Caco-2 (cell line): Measurements from ENCODE around the gene BSPRY. TPM values are rescaled to one million over a fixed set of nuclear protein-coding genes. Genes with fewer than 3 reads are reported as not detected.

Experiments
- BruUV-seq: library from RNA; stranded (reverse); fragments of 400-500 nt; replicated peaks from 2 replicates; lab custom pipeline; 2021; lab: Mats Ljungman, UMichigan
- CTCF ChIA-PET: fragments of 300-600 bp; sonication (Branson Sonifier 250); formaldehyde crosslinking; loops from one replicate; lab custom pipeline; 2022; ENCODE audit warnings: antibody characterized with exemption; lab: Charles Lee
- POLR2A ChIA-PET: fragments of 300-600 bp; sonication (Branson Sonifier 250); formaldehyde crosslinking; loops from one replicate; lab custom pipeline; 2022; ENCODE audit warnings: antibody characterized with exemption; lab: Charles Lee
- DNase-seq, 2 experiments: peaks; one replicate each; pipeline versions ENCODE4 v3.0.0 to v3.0.0-alpha.2; 2020 to 2022
- H3K27me3 ChIP-seq: replicated peaks from 2 replicates; pipeline ENCODE4 v1.6.0; 2011; ENCODE audit warnings: low read length; ENCODE audit not compliant: control insufficient read depth, insufficient read depth
- H3K36me3 ChIP-seq: 2 replicates; pipeline ENCODE4 v1.5.1; 2011; ENCODE audit warnings: low read length; ENCODE audit not compliant: control insufficient read depth, insufficient read depth
- H3K4me1 ChIP-seq: fragments of 250-450 bp; sonication (Bioruptor Pico); 2 replicates; pipeline ENCODE4 v1.5.1; 2020; ENCODE audit warnings: mild to moderate bottlenecking
- H3K4me3 ChIP-seq: 2 replicates; pipeline ENCODE4 v1.5.1; 2011; ENCODE audit warnings: low read depth, mild to moderate bottlenecking, control low read depth, low read length
- H3K9me3 ChIP-seq: fragments of 250-450 bp; sonication (Bioruptor Pico); 2 replicates; pipeline ENCODE4 v1.5.1; 2020; ENCODE audit warnings: mild to moderate bottlenecking, moderate library complexity
- H3K27ac Mint-ChIP-seq: one replicate; pipeline ENCODE4 v1.8.0; 2022; ENCODE audit warnings: mixed read lengths; ENCODE audit not compliant: unreplicated experiment
- H3K27me3 Mint-ChIP-seq: one replicate; pipeline ENCODE4 v1.8.0; 2022; ENCODE audit warnings: mixed read lengths; ENCODE audit not compliant: insufficient read depth, unreplicated experiment
- H3K36me3 Mint-ChIP-seq: one replicate; pipeline ENCODE4 v1.8.0; 2022; ENCODE audit warnings: mild to moderate bottlenecking, mixed read lengths; ENCODE audit not compliant: insufficient read depth, unreplicated experiment
- H3K4me1 Mint-ChIP-seq: one replicate; pipeline ENCODE4 v1.8.0; 2022; ENCODE audit warnings: low read depth, mixed read lengths; ENCODE audit not compliant: unreplicated experiment
- H3K4me3 Mint-ChIP-seq: one replicate; pipeline ENCODE4 v1.8.0; 2022; ENCODE audit warnings: mild to moderate bottlenecking, moderate library complexity, mixed read lengths; ENCODE audit not compliant: unreplicated experiment
- H3K9me3 Mint-ChIP-seq: one replicate; pipeline ENCODE4 v1.8.0; 2022; ENCODE audit warnings: mixed read lengths; ENCODE audit not compliant: unreplicated experiment
- intact Hi-C: fragments of 100-400 bp; cut with micrococcal nuclease; formaldehyde crosslinking; loops from one replicate; pipeline ENCODE4 v1.10.0; 2022; ENCODE audit not compliant: unreplicated experiment
- total RNA-seq: library from RNA; stranded (reverse); gene quantifications from 2 replicates; pipeline ENCODE4 v1.2.3, GENCODE V29; 2022
- TF ChIP-seq, protein P1 (sequence below), 2 experiments: fragments of 200-600 bp in 1 of 2; IDR thresholded peaks; 1 replicate in 1 of 2; 2 replicates in 1 of 2; pipeline versions ENCODE4 v1.5.1 to v1.8.0; 2011 to 2022; ENCODE audit warnings: antibody characterized with exemption in 1 of 2, control low read depth in 1 of 2, inconsistent platforms in 1 of 2, low read depth in 1 of 2, low read length in 1 of 2, mild to moderate bottlenecking in 1 of 2, moderate library complexity in 1 of 2; ENCODE audit not compliant: insufficient read depth in 1 of 2, severe bottlenecking in 1 of 2, unreplicated experiment in 1 of 2

BSPRY gene
- total RNA-seq, 1 experiment from 2014 or later: 14.7 TPM

GRCh38 chr9:113359385-113359784 lies 10.0 kb downstream of the BSPRY start:
- intact Hi-C loops: no loop called here

GRCh38 chr9:113360242-113360842 lies 11.0 kb downstream of the BSPRY start:
- intact Hi-C loops: no loop called here
- CTCF ChIA-PET: no interaction called here

More at GRCh38 chr9:113359385-113359784, 10.0 kb downstream of the BSPRY start:
- ChIA-PET CTCF (no interaction called here), POLR2A (no interaction called here)
- TF ChIP-seq, protein P1, sequence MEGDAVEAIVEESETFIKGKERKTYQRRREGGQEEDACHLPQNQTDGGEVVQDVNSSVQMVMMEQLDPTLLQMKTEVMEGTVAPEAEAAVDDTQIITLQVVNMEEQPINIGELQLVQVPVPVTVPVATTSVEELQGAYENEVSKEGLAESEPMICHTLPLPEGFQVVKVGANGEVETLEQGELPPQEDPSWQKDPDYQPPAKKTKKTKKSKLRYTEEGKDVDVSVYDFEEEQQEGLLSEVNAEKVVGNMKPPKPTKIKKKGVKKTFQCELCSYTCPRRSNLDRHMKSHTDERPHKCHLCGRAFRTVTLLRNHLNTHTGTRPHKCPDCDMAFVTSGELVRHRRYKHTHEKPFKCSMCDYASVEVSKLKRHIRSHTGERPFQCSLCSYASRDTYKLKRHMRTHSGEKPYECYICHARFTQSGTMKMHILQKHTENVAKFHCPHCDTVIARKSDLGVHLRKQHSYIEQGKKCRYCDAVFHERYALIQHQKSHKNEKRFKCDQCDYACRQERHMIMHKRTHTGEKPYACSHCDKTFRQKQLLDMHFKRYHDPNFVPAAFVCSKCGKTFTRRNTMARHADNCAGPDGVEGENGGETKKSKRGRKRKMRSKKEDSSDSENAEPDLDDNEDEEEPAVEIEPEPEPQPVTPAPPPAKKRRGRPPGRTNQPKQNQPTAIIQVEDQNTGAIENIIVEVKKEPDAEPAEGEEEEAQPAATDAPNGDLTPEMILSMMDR (IDR thresholded peaks at IDR 0.05; ENCODE audit: insufficient read depth in 1 of 2, low read depth in 1 of 2, low read length in 1 of 2, severe bottlenecking in 1 of 2, unreplicated experiment in 1 of 2): no peak
- no peak overlapping the region for H3K4me3 ChIP-seq
- H3K36me3 ChIP-seq: no peaks in the 10 kb centered on the region
- Mint-ChIP-seq H3K36me3 (no peaks in the 10 kb centered on the region), H3K4me3 (no peak overlapping the region), H3K27ac (no peak overlapping the region), H3K9me3 (no peaks in the 10 kb centered on the region), H3K4me1 (no peaks in the 10 kb centered on the region), H3K27me3 (no peaks in the 10 kb centered on the region)
- no peak for DNase-seq
- H3K9me3 ChIP-seq: no peaks in the 10 kb centered on the region
- BruUV-seq: no TSS peak
- no peaks in the 10 kb centered on the region for H3K27me3 ChIP-seq
- H3K4me1 ChIP-seq: no peaks in the 10 kb centered on the region

DNA sequence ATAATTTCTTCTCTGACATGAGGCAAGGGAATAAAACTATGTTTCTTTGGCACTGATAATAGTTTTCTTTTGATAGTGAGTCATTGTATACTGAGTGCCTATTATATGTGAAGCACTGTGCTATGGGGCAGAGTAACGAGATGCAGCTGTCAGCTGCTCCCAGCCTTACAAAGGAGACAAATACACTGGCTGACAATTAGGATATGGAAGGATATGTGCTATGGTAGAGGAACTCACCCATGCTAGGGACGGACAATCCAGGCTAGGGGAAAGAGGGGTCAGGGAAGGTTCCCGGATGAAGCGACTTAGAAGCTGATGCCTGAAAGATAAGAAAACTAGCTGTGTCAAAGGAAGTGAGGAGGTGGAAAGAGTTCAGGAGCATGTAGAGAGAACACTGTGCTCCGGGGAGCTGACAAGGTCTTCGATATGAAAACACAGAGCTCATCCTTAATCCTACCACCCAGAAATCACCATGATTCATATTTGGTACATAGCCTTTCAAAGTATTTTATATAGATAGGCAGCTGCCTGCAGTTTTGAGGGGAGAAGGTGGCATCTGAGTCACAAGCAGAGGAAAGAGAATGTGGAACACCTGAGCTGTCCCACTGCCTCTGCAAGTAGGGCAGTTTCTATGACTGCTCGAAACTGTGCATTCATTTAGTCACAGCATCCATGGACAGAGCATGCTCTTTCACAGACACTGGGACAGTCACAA lies 12.1 kb downstream of the BSPRY start:
- H3K27me3 ChIP-seq: no peaks in the 10 kb centered on the region
- no TSS peak for BruUV-seq
- H3K9me3 ChIP-seq: no peaks in the 10 kb centered on the region
- no peaks in the 10 kb centered on the region for H3K36me3 ChIP-seq
- intact Hi-C loops: no loop called here
- POLR2A ChIA-PET: no interaction called here
- no peak overlapping the region for H3K4me3 Mint-ChIP-seq
- no peak overlapping the region for H3K4me3 ChIP-seq
- no peaks in the 10 kb centered on the region for H3K9me3 Mint-ChIP-seq
- H3K27me3 Mint-ChIP-seq: no peaks in the 10 kb centered on the region
- CTCF ChIA-PET: interaction anchor here (0.6 kb wide), 1 partner anchor 31 kb away, joined by 4 read pairs; no protein-coding TSS in a partner anchor
- TF ChIP-seq, protein P1 (IDR thresholded peaks at IDR 0.05; ENCODE audit: insufficient read depth in 1 of 2, low read depth in 1 of 2, low read length in 1 of 2, severe bottlenecking in 1 of 2, unreplicated experiment in 1 of 2): no peak
- H3K4me1 Mint-ChIP-seq: no peaks in the 10 kb centered on the region
- DNase-seq: no peak
- no peaks in the 10 kb centered on the region for H3K36me3 Mint-ChIP-seq
- no peaks in the 10 kb centered on the region for H3K4me1 ChIP-seq
- no peak overlapping the region for H3K27ac Mint-ChIP-seq

More at GRCh38 chr9:113360242-113360842, 11.0 kb downstream of the BSPRY start:
- no peaks in the 10 kb centered on the region for H3K27me3 Mint-ChIP-seq
- H3K36me3 Mint-ChIP-seq: no peaks in the 10 kb centered on the region
- Histone ChIP-seq H3K4me3 (no peak overlapping the region), H3K9me3 (no peaks in the 10 kb centered on the region), H3K36me3 (no peaks in the 10 kb centered on the region), H3K27me3 (no peaks in the 10 kb centered on the region), H3K4me1 (no peaks in the 10 kb centered on the region)
- no peaks in the 10 kb centered on the region for H3K4me1 Mint-ChIP-seq
- no peaks in the 10 kb centered on the region for H3K9me3 Mint-ChIP-seq
- POLR2A ChIA-PET: no interaction called here
- DNase-seq: no peak
- TF ChIP-seq, protein P1 (IDR thresholded peaks at IDR 0.05; ENCODE audit: insufficient read depth in 1 of 2, low read depth in 1 of 2, low read length in 1 of 2, severe bottlenecking in 1 of 2, unreplicated experiment in 1 of 2): no peak
- no TSS peak for BruUV-seq
- no peak overlapping the region for H3K4me3 Mint-ChIP-seq
- no peak overlapping the region for H3K27ac Mint-ChIP-seq
